GM21576 (cell line): ENCODE results near the gene RINL.

ENCODE experiments used
- ATAC-seq: cut with Tn5 transposase; IDR thresholded peaks from one replicate; pipeline ENCODE4 v1.9.1; 2021; ENCODE audit warnings: mild to moderate bottlenecking, moderate library complexity; ENCODE audit not compliant: unreplicated experiment

RINL gene

GRCh38 chr19:38850436-38850975 lies 27.6 kb downstream of the RINL start:
- peak; percentile 71 for ATAC-seq

- ATAC-seq: peak; percentile 50
Measured at GRCh38 chr19:38849860-38850435, 28.1 kb downstream of the RINL start, which contains the start of gene HNRNPL. Gene HNRNPL (minus strand): TSS chr19:38849986. CDS start chr19:38849966, 20 bp downstream.

GRCh38 chr19:38849147-38849859 lies 28.8 kb downstream of the RINL start:
- ATAC-seq: no peak

GRCh38 chr19:38848299-38849146 lies 29.6 kb downstream of the RINL start:
- ATAC-seq: no peak

GRCh38 chr19:38846097-38846496 lies 32.0 kb downstream of the RINL start:
- no peak for ATAC-seq

GRCh38 chr19:38845374-38846024 lies 32.6 kb downstream of the RINL start:
- no peak for ATAC-seq

- no peak for ATAC-seq
Measured at GRCh38 chr19:38844093-38844686, 33.9 kb downstream of the RINL start.

GRCh38 chr19:38843175-38843758 lies 34.8 kb downstream of the RINL start:
- ATAC-seq: no peak

GRCh38 chr19:38842439-38843174 lies 35.5 kb downstream of the RINL start:
- ATAC-seq: no peak

GRCh38 chr19:38841787-38842438 lies 36.2 kb downstream of the RINL start:
- no peak for ATAC-seq

GRCh38 chr19:38841180-38841766 lies 36.8 kb downstream of the RINL start:
- ATAC-seq: no peak

GRCh38 chr19:38840583-38840968 lies 37.5 kb downstream of the RINL start:
- no peak for ATAC-seq

GRCh38 chr19:38839816-38840582 lies 38.1 kb downstream of the RINL start:
- no peak for ATAC-seq

GRCh38 chr19:38838986-38839761 lies 38.9 kb downstream of the RINL start:
- ATAC-seq: no peak

- ATAC-seq: no peak
Measured at GRCh38 chr19:38838208-38838985, 39.7 kb downstream of the RINL start.

- ATAC-seq: no peak
Measured at GRCh38 chr19:38837656-38838121, 40.4 kb downstream of the RINL start.
